ENCODE results near the gene ANKRD18A. TPM values are rescaled to one million over a fixed set of nuclear protein-coding genes. Genes with fewer than 3 reads are reported as not detected.

ANKRD18A gene
- total RNA-seq, 1 experiment from 2014 or later, result 14.4 TPM

GRCh38 chr9:38622951-38623350, 2.6 kb upstream of the ANKRD18A start:
- H3K4me3 Mint-ChIP-seq, result peak overlapping the region; percentile 73 to 84
- Histone ChIP-seq H3K4me2 (ENCODE audit: insufficient read depth, insufficient read length, low read length) (no peak overlapping the region), H4K5ac (ENCODE audit: insufficient read length, low read depth, low read length) (no peak overlapping the region), H3K79me2 (ENCODE audit: insufficient read depth, low read length) (no peaks in the 10 kb centered on the region), H3K4me1 (ENCODE audit: insufficient read depth, low read length) (no peaks in the 10 kb centered on the region), H3K18ac (ENCODE audit: insufficient read length, low read depth, low read length) (no peak overlapping the region), H2BK12ac (ENCODE audit: insufficient read length, low read depth, low read length) (no peak overlapping the region), H3K4ac (ENCODE audit: low read depth, low read length) (no peak overlapping the region), H3K56ac (ENCODE audit: insufficient read length, low read depth, low read length) (no peak overlapping the region), H3K79me1 (ENCODE audit: insufficient read depth, low read depth, low read length, poor library complexity, severe bottlenecking) (no peaks in the 10 kb centered on the region), H2AK5ac (ENCODE audit: insufficient read length, low read length) (no peak overlapping the region), H4K8ac (replicated peaks; ENCODE audit: insufficient read length, low read depth, low read length) (no peak overlapping the region), H3T11ph (ENCODE audit: low read length) (no peak overlapping the region), H2BK5ac (ENCODE audit: insufficient read length, low read length) (no peak overlapping the region), H3K23ac (ENCODE audit: insufficient read length, low read depth, low read length) (no peak overlapping the region), H4K20me1 (ENCODE audit: control insufficient read depth, insufficient read depth, insufficient read length) (no peaks in the 10 kb centered on the region), H2AFZ (ENCODE audit: low read length) (no peak overlapping the region), H2BK15ac (ENCODE audit: low read depth, low read length) (no peak overlapping the region), H2BK20ac (ENCODE audit: low read depth, low read length, poor library complexity, severe bottlenecking) (no peak overlapping the region), H4K91ac (ENCODE audit: insufficient read length, low read depth, low read length) (no peak overlapping the region), H3K9me3 (ENCODE audit: control insufficient read depth, low read depth, low read length) (no peaks in the 10 kb centered on the region), H3K23me2 (ENCODE audit: insufficient read length, low read depth, low read length, poor library complexity, severe bottlenecking) (peaks cover 23% of the 10 kb centered on the region), H3K14ac (ENCODE audit: insufficient read depth, low read length) (no peak overlapping the region), H3K9ac (ENCODE audit: extremely low read depth, insufficient read length, low read length) (no peak overlapping the region), H3K27me3 (ENCODE audit: insufficient read depth, low read length) (peaks cover 8% of the 10 kb centered on the region; the same call in 1 of the 2 replicates), H2BK120ac (ENCODE audit: low read depth, low read length, poor library complexity, severe bottlenecking) (no peak overlapping the region), H3K27ac (ENCODE audit: insufficient read length, low read depth, low read length) (no peak overlapping the region)
- WGBS (ENCODE audit: extremely low coverage, insufficient read length, low lambda C conversion rate), result no CpG with 5 or more reads among the region's 2 CpGs
- peaks cover 36% of the 10 kb centered on the region for H3K27me3 Mint-ChIP-seq (ENCODE audit: low read depth)
- no peak overlapping the region for H3K27ac Mint-ChIP-seq
- peaks cover 10 to 13% of the 10 kb centered on the region in 2 experiments for H3K9me3 Mint-ChIP-seq
- TF ChIP-seq CTCF (conservative IDR thresholded peaks at IDR 0.05), result no peak
- DNase-seq, result no peak
- H3K36me3 Mint-ChIP-seq (ENCODE audit: insufficient read depth in 1 of 3, low read depth in 3 of 3), result peaks cover 8 to 21% (median 9%) of the 10 kb centered on the region in 3 experiments
- peaks cover 15 to 16% of the 10 kb centered on the region in 2 experiments for H3K4me1 Mint-ChIP-seq

Measured in H9 (cell line).